Epithelial cell of esophagus (primary cell): ENCODE measurements around the gene PTPN14.
"Not testable (repeated sequence)": the region's sequence is repeated elsewhere in the genome, so short reads cannot be mapped to it uniquely, and the experiment has no call there.

Experiments
- DNase-seq: peaks from one replicate; pipeline ENCODE4 v3.0.0; 2010; ENCODE audit warnings: low read depth
- H3K4me3 ChIP-seq: 2 replicates; pipeline ENCODE4 v1.5.1; 2011; ENCODE audit warnings: mild to moderate bottlenecking, low read length, control low read depth
- TF ChIP-seq, protein P1 (sequence below): IDR thresholded peaks from 2 replicates; pipeline ENCODE4 v1.5.1; 2011; ENCODE audit warnings: low read depth, mild to moderate bottlenecking, low read length, control low read depth, inconsistent platforms; ENCODE audit not compliant: insufficient read depth; ENCODE audit errors: missing control alignments

Gene PTPN14

GRCh38 chr1:214400131-214400530 is 151.3 kb downstream of the PTPN14 start:
- H3K4me3 ChIP-seq = no peak overlapping the region
- TF ChIP-seq, protein P1, sequence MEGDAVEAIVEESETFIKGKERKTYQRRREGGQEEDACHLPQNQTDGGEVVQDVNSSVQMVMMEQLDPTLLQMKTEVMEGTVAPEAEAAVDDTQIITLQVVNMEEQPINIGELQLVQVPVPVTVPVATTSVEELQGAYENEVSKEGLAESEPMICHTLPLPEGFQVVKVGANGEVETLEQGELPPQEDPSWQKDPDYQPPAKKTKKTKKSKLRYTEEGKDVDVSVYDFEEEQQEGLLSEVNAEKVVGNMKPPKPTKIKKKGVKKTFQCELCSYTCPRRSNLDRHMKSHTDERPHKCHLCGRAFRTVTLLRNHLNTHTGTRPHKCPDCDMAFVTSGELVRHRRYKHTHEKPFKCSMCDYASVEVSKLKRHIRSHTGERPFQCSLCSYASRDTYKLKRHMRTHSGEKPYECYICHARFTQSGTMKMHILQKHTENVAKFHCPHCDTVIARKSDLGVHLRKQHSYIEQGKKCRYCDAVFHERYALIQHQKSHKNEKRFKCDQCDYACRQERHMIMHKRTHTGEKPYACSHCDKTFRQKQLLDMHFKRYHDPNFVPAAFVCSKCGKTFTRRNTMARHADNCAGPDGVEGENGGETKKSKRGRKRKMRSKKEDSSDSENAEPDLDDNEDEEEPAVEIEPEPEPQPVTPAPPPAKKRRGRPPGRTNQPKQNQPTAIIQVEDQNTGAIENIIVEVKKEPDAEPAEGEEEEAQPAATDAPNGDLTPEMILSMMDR = no peak
- DNase-seq = no peak

- TF ChIP-seq, protein P1 = no peak
- no peak overlapping the region for H3K4me3 ChIP-seq
These were observed 152.9 kb downstream of the PTPN14 start for GRCh38 chr1:214398490-214398889.

GRCh38 chr1:214397497-214397896 is 153.9 kb downstream of the PTPN14 start:
- no peak for DNase-seq

More at GRCh38 chr1:214398490-214398889, 152.9 kb downstream of the PTPN14 start:
- DNase-seq = no peak

GRCh38 chr1:214396330-214396729 is 155.1 kb downstream of the PTPN14 start:
- TF ChIP-seq, protein P1 = no peak

More at GRCh38 chr1:214397497-214397896, 153.9 kb downstream of the PTPN14 start:
- H3K4me3 ChIP-seq = no peak overlapping the region
- TF ChIP-seq, protein P1 = no peak

GRCh38 chr1:214394569-214394968 is 156.8 kb downstream of the PTPN14 start:
- peak; percentile 77 for DNase-seq
- H3K4me3 ChIP-seq = not testable (repeated sequence)

More at GRCh38 chr1:214396330-214396729, 155.1 kb downstream of the PTPN14 start:
- DNase-seq = no peak
- no peak overlapping the region for H3K4me3 ChIP-seq

DNA sequence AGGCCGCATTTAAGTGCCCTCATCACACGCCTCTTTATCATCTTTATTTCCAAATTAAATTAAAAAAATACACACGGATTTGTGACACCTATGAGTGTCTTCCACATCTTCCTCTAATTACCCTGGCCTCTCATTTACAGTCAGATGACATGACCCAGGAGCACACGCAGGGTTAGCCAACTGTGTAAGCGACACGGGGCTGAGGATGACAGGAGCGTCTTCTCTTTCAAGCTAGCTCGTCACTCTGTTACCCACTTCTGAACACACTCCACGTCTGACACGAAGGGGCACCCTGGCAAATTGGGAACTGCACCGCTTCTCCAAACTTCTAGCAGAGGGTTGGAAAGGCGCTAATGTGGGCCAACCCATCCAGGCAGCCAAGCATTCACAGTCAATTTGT is 158.3 kb downstream of the PTPN14 start:
- H3K4me3 ChIP-seq = no peak overlapping the region
- DNase-seq = no peak
- TF ChIP-seq, protein P1 = no peak

- TF ChIP-seq, protein P1 = no peak
- no peak overlapping the region for H3K4me3 ChIP-seq
- no peak for DNase-seq
These were observed 159.3 kb downstream of the PTPN14 start for GRCh38 chr1:214391873-214392645.
